ENCODE results near the gene CDH13.

CDH13 gene

DNA sequence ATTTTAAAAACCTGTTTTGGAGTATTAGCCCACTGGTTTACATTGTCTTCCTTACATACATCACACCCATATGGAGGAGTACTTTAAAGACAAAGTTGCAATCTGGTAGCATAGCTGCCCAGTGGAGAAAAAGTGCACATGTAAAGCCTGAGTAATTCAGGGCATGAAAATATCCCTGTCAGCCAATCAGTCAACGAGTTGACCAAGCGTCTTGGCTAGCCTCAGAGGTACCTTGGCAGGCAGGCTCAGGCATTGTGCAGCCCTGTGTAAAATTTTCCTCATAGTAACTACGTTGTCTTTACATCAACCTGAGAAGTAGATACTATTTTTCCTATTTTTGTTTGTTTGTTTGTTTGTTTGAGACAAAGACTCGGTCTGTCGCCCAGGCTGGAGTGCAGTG lies 339.0 kb downstream of the CDH13 start:
- no peak for DNase-seq

- DNase-seq = no peak
Measured at GRCh38 chr16:82967424-82967823, 340.7 kb downstream of the CDH13 start.

GRCh38 chr16:82971126-82971525 lies 344.4 kb downstream of the CDH13 start:
- DNase-seq = no peak

GRCh38 chr16:82972331-82972919 lies 345.7 kb downstream of the CDH13 start:
- no peak for DNase-seq

- DNase-seq = no peak
Measured at GRCh38 chr16:82979406-82980111, 352.8 kb downstream of the CDH13 start.

DNA sequence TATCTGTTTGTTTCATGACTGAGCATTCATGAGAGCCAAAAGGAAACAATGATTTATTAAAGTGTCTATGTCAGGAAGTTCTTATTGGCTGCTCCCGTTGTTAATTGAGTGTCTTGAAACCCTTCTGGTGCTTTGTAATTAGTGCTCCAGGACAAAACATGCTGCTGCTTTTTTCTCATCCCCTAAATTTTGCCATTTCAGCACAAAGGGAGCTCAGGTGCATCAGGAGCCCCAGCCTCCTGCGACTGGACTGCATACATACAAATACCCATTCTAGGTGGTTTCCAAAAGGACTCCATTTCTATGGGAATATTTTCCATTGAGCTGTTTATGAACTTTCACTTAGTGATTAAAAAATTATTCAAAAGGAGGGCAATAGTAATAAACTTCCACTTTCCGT lies 354.0 kb downstream of the CDH13 start:
- DNase-seq = no peak

DNA sequence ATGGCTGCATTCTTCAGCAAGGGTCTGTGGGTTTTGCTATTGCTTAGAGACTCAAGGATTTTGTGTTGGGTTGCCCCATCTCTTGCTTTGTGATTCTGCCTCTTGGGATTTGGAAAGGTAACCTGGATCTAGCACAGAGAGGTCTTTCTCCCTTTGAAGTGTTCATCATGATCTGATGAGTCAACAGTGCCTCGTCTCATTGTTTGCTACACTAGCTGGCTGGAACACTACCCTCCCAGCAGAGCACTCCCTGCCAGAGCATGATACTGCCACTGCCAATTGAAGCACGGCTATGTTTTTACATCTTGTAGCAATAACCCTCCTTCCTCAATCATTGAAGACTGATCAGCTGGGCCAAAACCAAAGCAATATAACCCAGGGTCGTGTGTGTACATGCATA lies 361.0 kb downstream of the CDH13 start:
- DNase-seq = no peak

GRCh38 chr16:82990155-82990554 lies 363.4 kb downstream of the CDH13 start:
- DNase-seq = no peak

GRCh38 chr16:82991410-82991809 lies 364.6 kb downstream of the CDH13 start:
- DNase-seq = no peak

DNA sequence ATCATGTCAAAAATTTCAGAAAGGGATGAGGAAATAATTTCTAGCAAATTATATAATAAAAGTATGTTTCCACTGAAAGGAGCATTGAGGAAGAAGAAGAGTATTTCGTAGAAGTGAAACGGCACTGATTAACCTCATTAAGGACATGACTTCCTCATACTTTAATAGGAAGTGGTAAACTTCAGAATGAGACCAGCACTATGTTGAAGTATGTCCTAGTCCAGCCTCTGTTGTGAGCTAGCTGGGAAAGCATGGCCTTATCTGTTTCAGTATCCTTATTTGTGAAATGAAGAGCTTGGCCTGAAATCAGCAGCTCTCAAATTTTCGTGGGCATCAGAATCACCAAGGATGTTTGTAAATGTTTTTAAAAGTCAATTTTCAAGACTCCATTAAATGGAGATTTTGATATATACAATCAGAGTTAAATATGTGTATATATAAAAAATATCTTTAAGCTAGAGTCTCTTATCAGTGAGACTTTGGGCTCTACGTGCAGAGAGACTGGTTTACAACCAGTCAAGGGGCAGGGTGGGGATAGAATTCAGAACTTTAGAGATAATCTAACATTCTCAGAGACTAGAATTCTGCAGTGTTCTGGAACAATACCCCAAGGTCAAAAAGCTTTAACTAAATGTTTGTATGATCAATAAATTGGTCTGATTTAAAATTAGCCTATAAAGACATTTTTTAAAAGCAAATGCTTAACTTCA lies 365.4 kb downstream of the CDH13 start:
- DNase-seq = no peak

DNA sequence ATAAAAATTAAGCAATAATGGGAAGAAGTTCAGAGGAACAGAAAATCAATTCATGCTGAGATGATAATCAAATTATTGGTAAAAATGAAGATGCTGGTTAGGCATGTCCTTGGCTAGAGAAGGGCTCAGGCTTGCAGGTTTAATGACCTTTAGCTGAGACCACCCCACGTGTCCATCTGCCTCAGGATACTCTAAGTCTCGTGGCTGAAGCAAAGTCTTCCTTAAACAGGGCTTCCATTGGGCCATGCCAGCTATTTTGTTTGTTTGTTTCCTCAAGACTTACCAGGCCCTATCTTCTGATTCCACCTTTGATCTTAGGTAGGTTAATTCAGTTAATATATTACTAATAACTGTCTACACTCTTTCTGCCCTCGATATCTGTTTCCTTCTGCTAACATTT lies 366.0 kb downstream of the CDH13 start:
- no peak for DNase-seq

GRCh38 chr16:82993415-82993814 lies 366.6 kb downstream of the CDH13 start:
- no peak for DNase-seq

DNA sequence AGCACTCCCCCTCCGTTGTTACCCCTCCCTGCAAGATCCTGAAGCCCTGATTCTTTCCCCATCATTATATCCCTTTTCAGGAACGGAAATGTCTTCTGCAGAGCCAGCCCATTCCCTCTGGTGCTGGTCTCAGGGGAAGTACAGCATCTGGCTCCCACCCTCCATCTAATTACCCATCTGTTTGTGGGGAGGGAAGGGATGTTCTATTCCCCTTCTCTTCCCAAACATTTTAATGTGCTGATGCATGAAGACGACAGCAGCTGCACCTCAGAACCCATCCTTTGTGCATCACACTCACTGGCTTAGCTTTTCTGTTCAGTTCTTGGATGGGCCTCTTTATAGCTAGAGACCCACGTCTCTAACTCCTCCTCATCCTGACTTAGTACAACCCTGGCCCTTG lies 367.2 kb downstream of the CDH13 start:
- no peak for DNase-seq

DNA sequence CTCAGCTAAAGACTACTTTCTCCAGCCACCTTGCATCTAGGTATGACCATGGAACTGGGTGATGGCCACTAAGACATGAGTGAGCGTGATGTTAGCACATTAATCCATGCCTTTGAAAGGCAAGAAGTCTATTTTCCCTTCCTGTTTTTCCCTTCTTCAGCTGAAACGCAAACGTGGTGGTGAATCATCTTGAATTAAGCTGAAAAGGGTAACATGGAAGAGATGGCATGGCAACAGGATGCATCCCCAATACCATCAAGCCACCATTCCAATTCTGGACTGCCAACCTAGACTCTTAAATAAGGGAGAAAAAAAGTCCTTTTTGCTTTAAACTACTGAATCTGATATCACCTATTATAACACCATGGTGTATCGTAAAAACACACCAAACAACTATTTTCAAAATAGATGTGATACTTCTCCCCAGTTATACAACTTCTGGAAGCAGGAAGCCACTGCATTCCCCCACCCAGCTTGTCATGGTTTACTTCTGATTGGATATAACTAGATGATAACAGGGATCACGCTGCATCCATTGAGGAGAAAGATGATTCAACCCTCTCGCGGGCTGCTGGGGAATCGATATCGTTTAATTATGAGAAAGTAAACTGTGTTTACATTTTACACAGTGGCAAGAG lies 368.6 kb downstream of the CDH13 start:
- no peak for DNase-seq

GRCh38 chr16:82995924-82996441 lies 369.2 kb downstream of the CDH13 start:
- DNase-seq = no peak

DNA sequence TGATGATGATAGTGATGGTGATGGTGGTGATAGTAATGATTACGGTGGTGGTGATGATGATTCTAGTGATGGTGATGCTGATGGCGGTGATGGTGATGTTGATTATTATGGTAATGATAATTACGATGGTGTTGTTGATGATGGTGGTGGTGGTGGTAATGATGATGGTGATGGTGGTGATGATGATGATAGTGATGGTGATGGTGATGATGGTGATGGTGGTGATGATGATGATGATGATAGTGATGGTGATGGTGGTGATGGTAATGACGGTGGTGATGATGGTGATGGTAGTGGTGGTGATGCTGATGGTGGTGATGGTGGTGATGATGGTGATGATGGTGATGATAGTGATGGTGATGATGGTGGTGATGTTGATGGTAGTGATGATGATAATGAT lies 370.0 kb downstream of the CDH13 start:
- no peak for DNase-seq

- DNase-seq = no peak
Measured at GRCh38 chr16:82999711-83000110, 372.9 kb downstream of the CDH13 start.

DNA sequence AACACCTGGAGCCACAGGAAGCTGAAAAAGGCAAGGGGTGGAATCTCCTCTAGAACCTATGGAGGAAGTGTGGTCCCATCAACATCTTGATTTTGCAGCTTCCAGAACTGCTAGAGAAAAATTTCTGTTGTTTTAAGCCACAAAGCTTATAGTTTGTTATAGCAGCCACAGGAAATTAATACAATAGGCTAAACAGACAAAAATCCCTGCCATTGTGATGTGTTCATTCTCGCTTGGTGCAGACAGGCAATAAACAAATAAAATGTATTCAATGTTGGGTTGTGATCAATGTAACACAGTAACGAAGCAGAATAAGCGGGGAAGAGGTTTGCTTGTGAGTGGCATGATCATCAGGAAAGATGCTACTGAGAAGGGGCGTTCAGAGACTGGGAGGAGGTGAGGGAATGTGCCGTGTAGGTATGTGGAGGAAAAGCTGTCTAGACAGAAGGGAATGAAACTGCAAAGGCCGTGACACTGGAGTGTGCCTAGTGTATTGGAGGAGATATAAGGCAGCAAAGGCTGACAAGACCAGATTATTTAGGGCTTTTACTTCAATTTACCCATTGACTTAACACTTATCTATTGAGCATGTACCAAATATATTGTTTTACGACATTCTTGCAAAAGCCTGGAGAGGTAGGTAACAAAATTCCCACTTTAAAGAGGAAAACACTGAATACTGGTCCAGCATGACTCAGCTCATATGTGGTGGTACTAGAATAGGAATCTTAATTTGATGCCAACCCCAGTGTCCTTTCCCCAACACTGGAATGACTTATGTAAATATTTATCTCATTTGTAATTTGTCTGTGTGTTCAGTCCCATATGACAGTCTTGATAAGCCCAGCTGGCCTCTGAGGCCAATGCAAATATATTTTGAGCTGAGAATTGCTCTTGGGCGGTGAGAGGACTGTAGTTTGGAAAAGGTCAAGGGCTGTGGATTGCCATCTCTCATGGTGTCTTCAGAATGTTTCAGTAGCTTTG lies 375.9 kb downstream of the CDH13 start:
- DNase-seq = no peak

DNA sequence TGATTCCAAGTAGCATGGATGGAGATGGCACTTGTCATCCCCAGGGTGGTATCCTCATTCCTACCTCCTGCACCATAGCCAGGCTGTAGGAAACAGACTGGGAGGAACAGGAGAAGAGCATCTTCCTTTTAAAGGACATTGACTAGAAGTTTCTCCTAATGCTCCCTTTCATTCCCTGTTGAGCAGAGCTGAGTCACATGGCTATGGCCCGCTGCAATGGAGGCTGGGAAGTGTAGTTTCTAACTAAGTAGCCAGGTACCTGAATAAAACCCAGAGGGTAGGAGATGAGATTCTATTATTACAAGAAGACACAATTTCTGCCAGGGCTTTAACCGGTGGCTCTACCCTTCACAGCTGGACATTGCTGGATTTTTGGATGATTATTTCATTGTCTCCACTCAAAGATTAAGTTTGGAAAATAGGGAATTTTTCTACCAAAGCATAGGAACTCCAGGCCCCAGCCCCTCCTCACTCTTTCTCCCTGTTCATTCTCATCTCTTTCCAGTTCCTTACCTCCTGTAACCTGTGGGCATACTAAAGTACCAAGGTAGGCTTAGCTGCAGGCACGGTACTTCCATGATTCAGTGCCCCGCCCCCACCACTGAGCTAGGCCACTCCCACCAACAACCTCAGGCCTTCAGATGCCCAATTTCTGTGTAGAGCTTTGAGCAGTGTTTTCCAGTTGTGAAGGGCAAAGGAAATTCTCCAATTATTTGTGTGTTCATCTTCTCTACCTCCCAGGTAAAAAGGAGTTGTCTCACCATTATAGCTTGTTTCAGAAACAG lies 378.3 kb downstream of the CDH13 start:
- no peak for DNase-seq

GRCh38 chr16:83005653-83006160 lies 378.9 kb downstream of the CDH13 start:
- DNase-seq = no peak
